HG02623 (cell line): ENCODE results near the gene PPIF.
A peak's percentile ranks its signal among the peaks of the same experiment; 100 is the strongest.

Source experiments
- ATAC-seq: cut with Tn5 transposase; IDR thresholded peaks from one replicate; pipeline ENCODE4 v1.9.1; 2021; ENCODE audit warnings: moderate library complexity; ENCODE audit not compliant: unreplicated experiment

PPIF gene

GRCh38 chr10:79347226-79347893, at the start of gene PPIF:
TSS of gene PPIF (plus strand) at chr10:79347469. CDS start at chr10:79347549, 80 bp downstream.
- ATAC-seq, result peak; percentile 80

GRCh38 chr10:79298403-79299244, 48.6 kb upstream of the PPIF start:
- no peak for ATAC-seq

- no peak for ATAC-seq
Measured at GRCh38 chr10:79299397-79300241, 47.6 kb upstream of the PPIF start.

- ATAC-seq, result no peak
Measured at GRCh38 chr10:79300711-79301110, 46.6 kb upstream of the PPIF start.

GRCh38 chr10:79301754-79302530, 45.3 kb upstream of the PPIF start:
- no peak for ATAC-seq

DNA sequence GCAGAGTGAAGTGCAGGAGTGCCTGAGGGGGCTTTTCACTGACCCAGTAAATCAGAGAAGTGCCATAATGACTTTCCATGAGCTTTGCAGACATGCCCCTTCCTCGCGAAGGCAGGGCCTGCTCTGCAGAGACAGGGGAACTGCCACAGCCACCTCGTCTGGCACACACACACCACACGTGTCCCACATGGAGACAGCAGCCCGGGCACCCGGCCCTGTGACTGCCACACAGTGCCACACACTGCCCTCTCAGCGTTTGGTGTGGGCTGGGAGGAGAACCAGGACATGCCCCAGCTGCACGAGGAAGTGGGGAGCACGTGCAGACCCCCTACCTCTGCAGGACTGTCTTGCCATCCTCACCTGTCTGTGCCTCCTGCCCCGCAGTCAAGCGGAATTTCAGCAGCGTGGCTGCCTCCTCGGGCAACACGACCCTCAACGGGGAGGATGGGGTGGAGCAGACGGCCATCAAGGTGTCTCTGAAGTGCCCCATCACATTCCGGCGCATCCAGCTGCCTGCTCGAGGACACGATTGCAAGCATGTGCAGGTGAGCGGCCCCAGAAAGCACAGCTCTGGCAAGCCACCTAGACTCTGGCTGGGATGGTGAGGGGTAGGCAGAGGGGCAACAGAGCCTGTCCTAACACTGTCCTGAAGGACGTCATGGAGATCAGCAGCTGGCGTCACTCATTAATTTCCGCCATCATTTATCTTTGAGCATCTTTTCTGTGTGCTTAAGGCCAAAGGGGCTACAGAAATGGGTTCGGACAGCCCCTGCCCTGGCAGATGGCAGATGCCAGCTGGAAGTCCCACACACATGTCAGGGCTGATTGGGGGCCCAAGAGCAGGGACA, 43.4 kb upstream of the PPIF start:
- ATAC-seq, result no peak

- ATAC-seq, result no peak
Measured at GRCh38 chr10:79304479-79305087, 42.7 kb upstream of the PPIF start.

DNA sequence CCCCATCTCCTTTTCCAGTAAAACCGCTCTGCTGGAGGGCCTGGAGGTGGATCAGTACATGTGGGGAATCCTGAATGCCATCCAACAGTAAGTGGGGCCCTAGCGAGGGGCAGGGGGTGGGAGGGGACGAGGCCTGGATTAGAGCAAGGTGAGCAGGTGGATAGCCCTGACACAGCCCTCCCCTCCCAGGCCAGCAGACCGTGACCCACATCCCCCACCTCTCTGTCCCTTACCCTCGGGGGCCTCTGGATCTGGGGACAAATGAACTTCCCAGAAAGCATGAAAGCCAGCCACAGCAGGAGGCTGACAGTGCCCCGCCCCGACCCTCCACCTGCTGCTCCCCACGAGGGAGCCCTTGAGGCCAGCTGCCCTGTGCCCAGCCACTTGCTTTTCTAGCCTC, 41.8 kb upstream of the PPIF start:
- no peak for ATAC-seq

DNA sequence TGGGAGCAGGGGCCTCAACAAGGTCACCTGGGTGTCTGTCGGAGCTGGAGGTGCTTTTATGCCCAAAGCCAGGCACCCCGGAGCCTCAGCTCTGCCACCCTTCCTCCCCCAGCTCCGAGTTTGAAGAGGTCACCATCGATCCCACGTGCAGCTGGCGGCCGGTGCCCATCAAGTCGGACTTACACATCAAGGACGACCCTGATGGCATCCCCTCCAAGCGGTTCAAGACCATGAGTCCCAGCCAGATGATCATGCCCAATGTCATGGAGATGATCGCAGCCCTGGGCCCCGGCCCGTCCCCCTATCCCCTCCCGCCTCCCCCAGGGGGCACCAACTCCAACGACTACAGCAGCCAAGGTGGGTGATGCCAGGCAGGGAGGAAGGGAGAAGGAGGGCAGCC, 41.3 kb upstream of the PPIF start:
- no peak for ATAC-seq

GRCh38 chr10:79306644-79307220, 40.5 kb upstream of the PPIF start:
- no peak for ATAC-seq

- no peak for ATAC-seq
Measured at GRCh38 chr10:79308016-79308415, 39.3 kb upstream of the PPIF start.

GRCh38 chr10:79308969-79309665, 38.2 kb upstream of the PPIF start:
- ATAC-seq, result no peak

DNA sequence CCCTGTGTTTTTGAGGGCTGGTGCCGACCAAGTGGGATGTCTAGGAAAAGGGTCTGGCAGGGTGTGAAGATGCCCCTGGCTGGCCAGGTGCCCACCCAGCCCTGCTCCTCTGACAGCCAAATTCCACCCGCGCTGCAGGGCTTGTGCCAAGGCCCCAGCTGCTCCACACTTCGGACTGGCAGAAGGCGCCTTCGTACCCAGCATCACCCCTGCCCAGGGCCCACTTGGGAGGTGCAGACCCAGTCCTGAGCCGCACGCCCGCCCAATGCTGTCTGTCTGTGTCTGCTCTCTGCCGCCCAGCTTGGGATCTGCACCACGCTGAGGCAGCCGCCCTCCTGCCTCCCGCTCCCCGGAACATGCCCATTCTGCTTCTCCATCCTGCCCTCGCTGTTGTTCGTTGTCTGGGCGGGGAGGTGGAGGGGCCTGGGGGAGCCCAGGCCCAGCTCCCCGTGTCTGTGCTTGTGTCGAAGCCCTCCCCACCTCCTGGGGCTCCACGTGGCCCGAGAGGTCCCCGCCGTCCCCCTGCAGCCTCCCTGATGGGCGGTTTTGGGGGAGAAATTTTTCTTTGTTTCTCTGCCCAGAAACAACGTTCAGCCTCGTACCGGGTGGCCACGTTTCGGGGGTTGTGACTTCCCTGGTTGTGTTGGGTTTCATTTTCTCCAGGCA, 36.9 kb upstream of the PPIF start:
- no peak for ATAC-seq

DNA sequence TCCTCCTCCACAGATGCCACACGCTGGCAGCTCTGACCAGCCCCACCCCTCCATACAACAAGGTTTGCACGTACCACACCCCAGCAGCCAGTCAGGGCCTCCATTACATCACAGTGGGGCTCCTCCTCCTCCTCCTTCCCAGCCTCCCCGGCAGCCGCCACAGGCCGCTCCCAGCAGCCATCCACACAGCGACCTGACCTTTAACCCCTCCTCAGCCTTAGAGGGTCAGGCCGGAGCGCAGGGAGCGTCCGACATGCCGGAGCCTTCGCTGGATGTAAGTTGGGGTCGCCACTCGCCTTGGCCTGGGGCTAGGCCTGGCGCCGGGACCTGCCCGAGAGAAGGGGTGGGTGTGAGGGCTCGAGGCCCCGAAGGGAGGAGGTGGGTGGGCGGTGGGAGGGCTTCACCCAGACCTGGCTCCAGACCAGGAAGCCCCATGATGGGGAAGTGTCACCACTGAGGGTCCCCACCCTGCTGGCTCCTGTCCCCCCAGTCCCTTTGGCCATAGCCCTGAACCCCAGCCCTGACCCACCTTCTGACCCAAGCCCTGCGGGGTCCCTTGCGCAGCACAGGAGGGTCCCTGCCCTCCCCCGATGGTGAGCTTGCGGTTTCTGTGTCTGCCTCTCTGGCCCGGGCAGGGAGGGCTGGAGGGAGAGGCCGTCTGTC, 36.2 kb upstream of the PPIF start:
- ATAC-seq, result no peak

- ATAC-seq, result no peak
Measured at GRCh38 chr10:79311581-79312407, 35.5 kb upstream of the PPIF start.

- ATAC-seq, result no peak
Measured at GRCh38 chr10:79312601-79313187, 34.6 kb upstream of the PPIF start.
